ENCODE results near the gene ZNF516.

DNA sequence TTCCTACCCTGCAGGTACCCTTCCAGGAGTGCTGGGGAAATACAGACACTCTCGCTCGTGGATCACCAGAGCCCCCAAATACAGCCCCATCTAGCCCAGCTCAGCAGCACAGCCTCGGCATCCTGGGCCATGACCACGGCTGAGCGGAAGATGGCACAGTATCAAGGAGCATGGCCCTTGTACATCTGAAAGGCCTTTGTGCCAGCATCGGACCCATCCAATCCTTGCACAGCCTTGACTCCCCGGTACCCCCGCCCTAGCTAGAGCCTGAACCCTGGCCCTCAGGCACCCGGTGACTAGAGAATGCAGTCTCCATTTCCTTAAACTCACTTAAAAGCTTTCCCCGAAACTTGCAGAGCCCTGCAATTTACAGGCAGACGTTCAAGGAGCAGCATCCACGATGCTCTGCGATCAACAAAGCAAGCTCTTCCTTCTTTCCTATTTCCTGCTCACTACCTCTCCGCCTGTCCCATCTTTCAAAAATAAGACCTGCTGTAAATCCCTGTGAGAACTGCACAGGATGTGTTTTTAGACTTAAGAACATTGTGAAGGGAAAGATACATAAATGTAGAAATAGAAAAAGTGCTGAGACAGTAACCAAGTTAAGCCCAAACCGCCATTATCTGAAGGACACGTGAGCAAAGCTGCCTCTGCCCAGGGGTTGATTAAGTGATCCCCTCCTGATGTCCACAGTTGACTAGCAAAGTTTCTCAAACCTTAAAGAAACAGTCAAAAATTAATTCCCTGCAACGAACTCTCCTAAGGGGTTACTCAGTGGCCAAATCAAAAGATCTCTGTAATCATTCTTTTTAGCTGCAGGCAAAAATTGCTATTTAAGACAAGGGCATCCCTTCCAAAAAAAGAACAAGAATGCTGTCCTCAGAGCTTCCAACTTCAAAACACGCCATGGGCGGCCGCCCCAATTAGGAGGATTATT, 48.5 kb downstream of the ZNF516 start:
- TF ChIP-seq, protein P1, sequence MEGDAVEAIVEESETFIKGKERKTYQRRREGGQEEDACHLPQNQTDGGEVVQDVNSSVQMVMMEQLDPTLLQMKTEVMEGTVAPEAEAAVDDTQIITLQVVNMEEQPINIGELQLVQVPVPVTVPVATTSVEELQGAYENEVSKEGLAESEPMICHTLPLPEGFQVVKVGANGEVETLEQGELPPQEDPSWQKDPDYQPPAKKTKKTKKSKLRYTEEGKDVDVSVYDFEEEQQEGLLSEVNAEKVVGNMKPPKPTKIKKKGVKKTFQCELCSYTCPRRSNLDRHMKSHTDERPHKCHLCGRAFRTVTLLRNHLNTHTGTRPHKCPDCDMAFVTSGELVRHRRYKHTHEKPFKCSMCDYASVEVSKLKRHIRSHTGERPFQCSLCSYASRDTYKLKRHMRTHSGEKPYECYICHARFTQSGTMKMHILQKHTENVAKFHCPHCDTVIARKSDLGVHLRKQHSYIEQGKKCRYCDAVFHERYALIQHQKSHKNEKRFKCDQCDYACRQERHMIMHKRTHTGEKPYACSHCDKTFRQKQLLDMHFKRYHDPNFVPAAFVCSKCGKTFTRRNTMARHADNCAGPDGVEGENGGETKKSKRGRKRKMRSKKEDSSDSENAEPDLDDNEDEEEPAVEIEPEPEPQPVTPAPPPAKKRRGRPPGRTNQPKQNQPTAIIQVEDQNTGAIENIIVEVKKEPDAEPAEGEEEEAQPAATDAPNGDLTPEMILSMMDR (IDR thresholded peaks at IDR 0.05; ENCODE audit: low read length) = no peak
- TF ChIP-seq EZH2 (IDR thresholded peaks at IDR 0.05; ENCODE audit: borderline replicate concordance, low read length) = no peak

All from OCI-LY1 (cell line).